Calu3 (cell line): ENCODE data around the gene IP6K3. TPM values are rescaled to one million over a fixed set of nuclear protein-coding genes. Genes with fewer than 3 reads are reported as not detected.

Experiments used
- BruUV-seq: library from RNA; stranded (reverse); fragments of 400-500 nt; replicated peaks from 2 replicates; lab custom pipeline; 2021; lab: Mats Ljungman, UMichigan
- CTCF ChIA-PET: fragments of 300-600 bp; sonication (Branson Sonifier 250); formaldehyde crosslinking; loops from one replicate; lab custom pipeline; 2022; ENCODE audit warnings: antibody characterized with exemption; lab: Charles Lee
- DNase-seq: peaks from one replicate; pipeline ENCODE4 v3.0.0; 2022
- H3K27ac Mint-ChIP-seq: one replicate; pipeline ENCODE4 v1.8.0; 2022; ENCODE audit warnings: mixed read lengths; ENCODE audit not compliant: unreplicated experiment
- H3K27me3 Mint-ChIP-seq: one replicate; pipeline ENCODE4 v1.8.0; 2022; ENCODE audit warnings: mixed read lengths; ENCODE audit not compliant: unreplicated experiment
- H3K36me3 Mint-ChIP-seq: one replicate; pipeline ENCODE4 v1.8.0; 2022; ENCODE audit warnings: mild to moderate bottlenecking, moderate library complexity, mixed read lengths; ENCODE audit not compliant: insufficient read depth, unreplicated experiment
- H3K4me1 Mint-ChIP-seq: one replicate; pipeline ENCODE4 v1.8.0; 2022; ENCODE audit warnings: mild to moderate bottlenecking, low read depth, mixed read lengths; ENCODE audit not compliant: unreplicated experiment
- H3K4me3 Mint-ChIP-seq: one replicate; pipeline ENCODE4 v1.8.0; 2022; ENCODE audit warnings: mild to moderate bottlenecking, low read depth, moderate library complexity, mixed read lengths; ENCODE audit not compliant: unreplicated experiment
- H3K9me3 Mint-ChIP-seq: one replicate; pipeline ENCODE4 v1.8.0; 2022; ENCODE audit warnings: low read depth, mixed read lengths; ENCODE audit not compliant: unreplicated experiment
- CTCF ChIP-seq: fragments of 200-600 bp; IDR thresholded peaks from one replicate; pipeline ENCODE4 v1.8.0; 2022; ENCODE audit warnings: antibody characterized with exemption; ENCODE audit not compliant: unreplicated experiment
- intact Hi-C: fragments of 100-400 bp; cut with micrococcal nuclease; formaldehyde crosslinking; loops from one replicate; pipeline ENCODE4 v1.10.0; 2022; ENCODE audit not compliant: unreplicated experiment
- total RNA-seq: library from RNA; stranded (reverse); gene quantifications from 2 replicates; pipeline ENCODE4 v1.2.3, GENCODE V29; 2022

The IP6K3 gene
- total RNA-seq, 1 experiment from 2014 or later, result not detected

GRCh38 chr6:33688451-33689147 lies 58.1 kb downstream of the IP6K3 start:
- Mint-ChIP-seq H3K4me1 (no peaks in the 10 kb centered on the region), H3K9me3 (no peaks in the 10 kb centered on the region), H3K27ac (peak overlapping the region; percentile 34), H3K4me3 (no peak overlapping the region), H3K27me3 (no peaks in the 10 kb centered on the region), H3K36me3 (peaks cover 80% of the 10 kb centered on the region)
- no TSS peak for BruUV-seq
- no peak for TF ChIP-seq CTCF
- intact Hi-C loops, result no loop called here
- CTCF ChIA-PET, result no interaction called here
- DNase-seq, result no peak

GRCh38 chr6:33688006-33688405 lies 58.7 kb downstream of the IP6K3 start:
- H3K36me3 Mint-ChIP-seq, result peaks cover 78% of the 10 kb centered on the region
- intact Hi-C loops, result no loop called here
- H3K9me3 Mint-ChIP-seq, result no peaks in the 10 kb centered on the region
- no peaks in the 10 kb centered on the region for H3K27me3 Mint-ChIP-seq
- no peak overlapping the region for H3K27ac Mint-ChIP-seq
- TF ChIP-seq CTCF, result no peak
- no peaks in the 10 kb centered on the region for H3K4me1 Mint-ChIP-seq
- CTCF ChIA-PET, result no interaction called here
- H3K4me3 Mint-ChIP-seq, result no peak overlapping the region
- DNase-seq, result no peak
- no TSS peak for BruUV-seq

- TF ChIP-seq CTCF, result no peak
- Mint-ChIP-seq H3K4me3 (no peak overlapping the region), H3K4me1 (no peaks in the 10 kb centered on the region), H3K9me3 (no peaks in the 10 kb centered on the region), H3K27me3 (no peaks in the 10 kb centered on the region), H3K36me3 (peaks cover 70% of the 10 kb centered on the region), H3K27ac (no peak overlapping the region)
- intact Hi-C loops, result no loop called here
- CTCF ChIA-PET, result interaction anchor here (1.2 kb wide), 1 partner anchor 24 kb away, joined by 4 read pairs; the partner anchor contains the start of gene UQCC2
- BruUV-seq, result no TSS peak
- DNase-seq, result no peak
Measured at GRCh38 chr6:33686981-33687975, 59.4 kb downstream of the IP6K3 start.

- BruUV-seq, result no TSS peak
- TF ChIP-seq CTCF, result no peak
- no peaks in the 10 kb centered on the region for H3K9me3 Mint-ChIP-seq
- DNase-seq, result no peak
- no peak overlapping the region for H3K27ac Mint-ChIP-seq
- H3K4me3 Mint-ChIP-seq, result no peak overlapping the region
- H3K27me3 Mint-ChIP-seq, result no peaks in the 10 kb centered on the region
- no peaks in the 10 kb centered on the region for H3K4me1 Mint-ChIP-seq
- CTCF ChIA-PET, result interaction anchor here (1.2 kb wide), 1 partner anchor 25 kb away, joined by 4 read pairs; the partner anchor contains the start of gene UQCC2
- peaks cover 64% of the 10 kb centered on the region for H3K36me3 Mint-ChIP-seq
- intact Hi-C loops, result no loop called here
Measured at GRCh38 chr6:33686225-33686924, 60.3 kb downstream of the IP6K3 start.
